H1 (cell line): ENCODE data around the gene CCDC175. TPM values are rescaled to one million over a fixed set of nuclear protein-coding genes. Genes with fewer than 3 reads are reported as not detected.

Source experiments
- CTCF ChIA-PET: fragments of 300-600 bp; sonication (Branson Sonifier 250); formaldehyde crosslinking; loops from one replicate; lab custom pipeline; 2021; ENCODE audit not compliant: partially characterized antibody; lab: Charles Lee
- POLR2A ChIA-PET: fragments of 300-600 bp; sonication (Branson Sonifier 250); formaldehyde crosslinking; loops from one replicate; lab custom pipeline; 2021; ENCODE audit warnings: inconsistent platforms; ENCODE audit not compliant: partially characterized antibody; lab: Charles Lee
- DNase-seq, 2 experiments: peaks; one replicate each; pipeline versions ENCODE4 v3.0.0 to v3.0.0-alpha.2; 2010 to 2022; ENCODE audit warnings: low spot score in 2 of 2, low read depth in 1 of 2, mixed read lengths in 1 of 2
- FAIRE-seq: peaks from 2 replicates; lab custom pipeline; 2011; peaks lifted over from hg19 to GRCh38; lab: Jason Lieb, UNC
- H2AFZ ChIP-seq: 2 replicates; pipeline ENCODE4 v1.8.1; 2012; ENCODE audit warnings: low read length, inconsistent platforms
- H2AK5ac ChIP-seq: 2 replicates; pipeline ENCODE4 v1.6.1; 2013; ENCODE audit warnings: low read depth, low read length
- H2BK120ac ChIP-seq: replicated peaks from 2 replicates; pipeline ENCODE3; 2013; ENCODE audit warnings: low read depth, low read length, inconsistent platforms
- H2BK12ac ChIP-seq: 2 replicates; pipeline ENCODE4 v1.6.1; 2013; ENCODE audit warnings: low read depth, low read length
- H2BK15ac ChIP-seq: 2 replicates; pipeline ENCODE4 v1.6.1; 2013; ENCODE audit warnings: low read length
- H2BK20ac ChIP-seq: 2 replicates; pipeline ENCODE4 v1.6.1; 2013; ENCODE audit warnings: low read length
- H2BK5ac ChIP-seq: 2 replicates; pipeline ENCODE4 v1.6.1; 2013; ENCODE audit warnings: low read depth, low read length
- H3K14ac ChIP-seq: 2 replicates; pipeline ENCODE4 v1.6.1; 2013; ENCODE audit warnings: inconsistent platforms; ENCODE audit not compliant: insufficient read length
- H3K18ac ChIP-seq: 2 replicates; pipeline ENCODE4 v1.6.1; 2013; ENCODE audit warnings: low read length; ENCODE audit errors: extremely low read depth
- H3K23ac ChIP-seq: 2 replicates; pipeline ENCODE4 v1.6.1; 2013; ENCODE audit warnings: inconsistent platforms; ENCODE audit not compliant: insufficient read length
- H3K23me2 ChIP-seq: 2 replicates; pipeline ENCODE4 v1.6.1; 2013; ENCODE audit warnings: low read depth, low read length
- H3K27ac ChIP-seq: 2 replicates; pipeline ENCODE4 v1.6.1; 2011; ENCODE audit warnings: low read depth, low read length, inconsistent platforms
- H3K27me3 ChIP-seq, 4 experiments: replicated peaks in 1 of 4; 1 replicate in 1 of 4; 2 replicates in 3 of 4; pipeline versions ENCODE4 v1.6.1 to v1.8.1; 2011 to 2013; ENCODE audit warnings: low read length in 3 of 4, mild to moderate bottlenecking in 3 of 4, inconsistent platforms in 2 of 4, mixed read lengths in 2 of 4, moderate library complexity in 1 of 4; ENCODE audit not compliant: control insufficient read depth in 3 of 4, insufficient read depth in 3 of 4; ENCODE audit errors: extremely low read depth in 1 of 4
- H3K36me3 ChIP-seq, 4 experiments: 2 replicates each; pipeline versions ENCODE4 v1.6.1 to v1.8.1; 2011 to 2013; ENCODE audit warnings: mild to moderate bottlenecking in 4 of 4, low read length in 3 of 4, moderate library complexity in 2 of 4, control low read depth in 1 of 4, inconsistent platforms in 1 of 4; ENCODE audit not compliant: insufficient read depth in 4 of 4, control insufficient read depth in 2 of 4
- H3K4ac ChIP-seq: replicated peaks from 2 replicates; pipeline ENCODE3; 2013; ENCODE audit warnings: low read length, low read depth, mixed read lengths, inconsistent platforms; ENCODE audit not compliant: insufficient read length
- H3K4me1 ChIP-seq, 4 experiments: replicated peaks in 1 of 4; 1 replicate in 1 of 4; 2 replicates in 3 of 4; pipeline versions ENCODE4 v1.6.1 to v1.8.1; 2011 to 2013; ENCODE audit warnings: low read length in 3 of 4, inconsistent platforms in 2 of 4, mixed read lengths in 1 of 4; ENCODE audit not compliant: insufficient read depth in 4 of 4, control insufficient read depth in 3 of 4
- H3K4me2 ChIP-seq, 2 experiments: 2 replicates each; pipeline versions ENCODE4 v1.6.1 to v1.8.1; 2011 to 2013; ENCODE audit warnings: low read depth in 2 of 2, low read length in 2 of 2, control low read depth in 1 of 2, inconsistent platforms in 1 of 2, mild to moderate bottlenecking in 1 of 2; ENCODE audit not compliant: insufficient read depth in 1 of 2
- H3K4me3 ChIP-seq, 4 experiments: fragments of 200-600, 300-600 bp in 1 of 4; sonication (generic), shearing (Covaris generic), sonication (Bioruptor Twin) in 1 of 4; 2 replicates each; pipeline versions ENCODE4 v1.5.1 to v1.8.1; 2011 to 2016; ENCODE audit warnings: low read length in 4 of 4, low read depth in 3 of 4, control low read depth in 2 of 4, inconsistent platforms in 2 of 4, mild to moderate bottlenecking in 2 of 4, mixed read lengths in 1 of 4, moderate library complexity in 1 of 4; ENCODE audit not compliant: insufficient read depth in 2 of 4; ENCODE audit errors: extremely low read depth in 1 of 4
- H3K56ac ChIP-seq: replicated peaks from 2 replicates; pipeline ENCODE3; 2013; ENCODE audit warnings: low read depth, mild to moderate bottlenecking, mixed read lengths, low read length, inconsistent platforms; ENCODE audit not compliant: insufficient read length
- H3K79me1 ChIP-seq: 2 replicates; pipeline ENCODE4 v1.6.1; 2013; ENCODE audit warnings: low read depth, low read length, control low read depth
- H3K79me2 ChIP-seq, 2 experiments: 2 replicates each; pipeline versions ENCODE4 v1.6.1 to v1.8.1; 2012 to 2013; ENCODE audit warnings: low read length in 2 of 2, mild to moderate bottlenecking in 2 of 2, inconsistent platforms in 1 of 2; ENCODE audit not compliant: insufficient read depth in 2 of 2, control insufficient read depth in 1 of 2
- H3K9ac ChIP-seq, 4 experiments: replicated peaks in 1 of 4; 1 replicate in 1 of 4; 2 replicates in 3 of 4; pipeline versions ENCODE4 v1.6.1 to v1.8.1; 2011 to 2013; ENCODE audit warnings: low read depth in 3 of 4, low read length in 3 of 4, control low read depth in 2 of 4, mild to moderate bottlenecking in 2 of 4, moderate library complexity in 2 of 4, inconsistent platforms in 1 of 4; ENCODE audit errors: extremely low read depth in 1 of 4
- H3K9me3 ChIP-seq, 2 experiments: 2 replicates each; pipeline versions ENCODE4 v1.6.1 to v1.8.1; 2012 to 2013; ENCODE audit warnings: mild to moderate bottlenecking in 2 of 2, moderate library complexity in 2 of 2, control low read depth in 1 of 2, inconsistent platforms in 1 of 2, low read depth in 1 of 2, low read length in 1 of 2, mixed read lengths in 1 of 2; ENCODE audit not compliant: insufficient read depth in 2 of 2
- H4K20me1 ChIP-seq, 2 experiments: replicated peaks in 1 of 2; 2 replicates each; pipeline versions ENCODE3 to v1.8.1; 2011 to 2013; ENCODE audit warnings: inconsistent platforms in 2 of 2, low read length in 2 of 2, mild to moderate bottlenecking in 1 of 2; ENCODE audit not compliant: insufficient read depth in 2 of 2, control insufficient read depth in 1 of 2
- H4K5ac ChIP-seq: 2 replicates; pipeline ENCODE4 v1.6.1; 2013; ENCODE audit warnings: low read length, low read depth, mixed read lengths, inconsistent platforms; ENCODE audit not compliant: insufficient read length
- H4K8ac ChIP-seq: 2 replicates; pipeline ENCODE4 v1.8.0; 2013; ENCODE audit warnings: mild to moderate bottlenecking, moderate library complexity, low read length, inconsistent platforms; ENCODE audit not compliant: insufficient read depth; ENCODE audit errors: extremely low read depth
- H4K91ac ChIP-seq: replicated peaks from 2 replicates; pipeline ENCODE3; 2013; ENCODE audit warnings: low read length, mixed read lengths, inconsistent platforms; ENCODE audit not compliant: insufficient read length
- ATF3 ChIP-seq: IDR thresholded peaks from 2 replicates; pipeline ENCODE4 v1.6.1; 2011; ENCODE audit warnings: low read depth, mild to moderate bottlenecking, low read length; ENCODE audit not compliant: insufficient read depth
- BCL11A ChIP-seq, 2 experiments: IDR thresholded peaks; one replicate each; pipeline ENCODE4 v1.6.1; 2011; ENCODE audit warnings: low read depth in 2 of 2, low read length in 2 of 2, mild to moderate bottlenecking in 2 of 2
- CBX8 ChIP-seq: fragments of 300-800, 300-1000 bp; sonication (generic); IDR thresholded peaks from 2 replicates; pipeline ENCODE4 v1.7.1; 2016; ENCODE audit warnings: low read depth, low read length, borderline replicate concordance
- CHD2 ChIP-seq: IDR thresholded peaks from 2 replicates; pipeline ENCODE4 v1.6.1; 2012; ENCODE audit warnings: low read length, improper control_type of control experiment
- EP300 ChIP-seq, 2 experiments: IDR thresholded peaks; 1 replicate in 1 of 2; 2 replicates in 1 of 2; pipeline ENCODE4 v1.6.1; 2011 to 2012; ENCODE audit warnings: low read depth in 2 of 2, low read length in 2 of 2, mild to moderate bottlenecking in 2 of 2, borderline replicate concordance in 1 of 2, inconsistent platforms in 1 of 2, moderate library complexity in 1 of 2
- EZH2 ChIP-seq: fragments of 200-600 bp; sonication (generic); IDR thresholded peaks from 2 replicates; pipeline ENCODE4 v1.7.1; 2012; ENCODE audit warnings: low read depth, mild to moderate bottlenecking, moderate library complexity, low read length, inconsistent platforms; ENCODE audit not compliant: severe bottlenecking
- MAFK ChIP-seq: IDR thresholded peaks from 2 replicates; pipeline ENCODE4 v1.6.1; 2012; ENCODE audit warnings: low read depth, mild to moderate bottlenecking, improper control_type of control experiment, low read length
- RFX5 ChIP-seq: IDR thresholded peaks from 2 replicates; pipeline ENCODE4 v1.6.1; 2011; ENCODE audit warnings: low read depth, low read length, improper control_type of control experiment, borderline replicate concordance
- RXRA ChIP-seq: IDR thresholded peaks from 2 replicates; pipeline ENCODE4 v1.6.1; 2011; ENCODE audit warnings: low read depth, mild to moderate bottlenecking, low read length, moderate library complexity; ENCODE audit not compliant: insufficient read depth
- SIRT6 ChIP-seq: IDR thresholded peaks from one replicate; pipeline ENCODE4 v1.7.1; 2012; ENCODE audit warnings: low read length, inconsistent platforms
- SRF ChIP-seq: IDR thresholded peaks from 2 replicates; pipeline ENCODE4 v1.6.1; 2011; ENCODE audit warnings: mild to moderate bottlenecking, low read depth, low read length, moderate library complexity
- YY1 ChIP-seq: IDR thresholded peaks from 2 replicates; pipeline ENCODE4 v1.6.1; 2011; ENCODE audit warnings: low read depth, mild to moderate bottlenecking, low read length
- WGBS, 2 experiments: shearing (Covaris generic) in 1 of 2; methylation state at CpG; one replicate each; pipeline versions ENCODE4 v1.1.6 to v1.1.7; 2013 to 2015; ENCODE audit warnings: low lambda C conversion rate in 2 of 2, mixed read lengths in 2 of 2, inconsistent platforms in 1 of 2, low coverage in 1 of 2, missing lambda C conversion rate in 1 of 2; ENCODE audit not compliant: insufficient replicate concordance in 2 of 2, insufficient coverage in 1 of 2, insufficient read length in 1 of 2; ENCODE audit errors: extremely low coverage in 1 of 2, missing lambda C conversion rate in 1 of 2; 5-methylcytosine and 5-hydroxymethylcytosine counted together
- polyA plus RNA-seq, 7 experiments: library from polyadenylated mRNA; depleted of rRNA in 3 of 7; stranded (reverse) in 5 of 7; unstranded in 2 of 7; fragments of >200 nt in 5 of 7; fragments of 200-250 nt in 2 of 7; gene quantifications; 1 replicate in 5 of 7; 2 replicates in 1 of 7; 4 replicates in 1 of 7; pipeline versions ENCODE4 v1.2.1 to v1.2.3, GENCODE V29; 2011 to 2013; ENCODE audit warnings: missing spikeins in 2 of 7, mixed read lengths in 2 of 7
- total RNA-seq: library from RNA; stranded (reverse); fragmentation: NEBNext Ultra II Directional; extraction: Animal tissue kit (Norgen Biotek cat#: 25700); gene quantifications from 2 replicates; pipeline ENCODE4 v1.2.1, GENCODE V29; 2021

CCDC175 gene
- total and polyA plus RNA-seq, 2 of the 8 experiments (the other 6 are each of a cell fraction or from before 2014, with no cell fraction given): 0.19 TPM; not detected in 1

DNA sequence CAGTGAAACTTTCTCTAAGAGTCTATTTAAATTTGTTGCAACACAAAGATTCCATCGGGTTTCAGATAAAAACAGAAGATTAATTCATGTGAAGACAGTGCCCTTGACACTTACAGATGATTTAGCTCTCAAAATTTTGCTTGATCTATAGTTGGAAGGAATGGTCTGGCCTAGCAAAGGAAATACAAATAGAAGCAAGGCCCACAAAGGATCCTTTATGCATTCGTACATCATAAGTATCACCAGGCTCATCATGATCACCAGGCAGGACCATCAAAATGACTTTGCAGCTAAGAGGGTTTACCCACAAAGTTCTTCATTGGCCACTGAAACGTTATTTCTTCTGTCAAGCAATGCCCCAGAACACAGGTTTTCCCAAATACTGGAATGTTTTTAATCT is 67.5 kb downstream of the CCDC175 start:
- Histone ChIP-seq H3K4me1 (peaks cover 0 to 3% (median under 1%) of the 10 kb centered on the region in 4 experiments; a peak in 2 of 7 replicates), H4K91ac (no peak overlapping the region), H3K56ac (no peak overlapping the region), H2BK120ac (no peak overlapping the region), H4K8ac (no peak overlapping the region), H2AK5ac (no peak overlapping the region), H3K4ac (no peak overlapping the region), H3K79me1 (no peaks in the 10 kb centered on the region), H2BK5ac (no peak overlapping the region), H3K23ac (no peak overlapping the region), H2BK15ac (no peak overlapping the region), H4K20me1 (no peaks in the 10 kb centered on the region), H3K4me3 (no peak overlapping the region), H3K9ac (no peak overlapping the region), H3K9me3 (peaks cover 0 to 5% of the 10 kb centered on the region in 2 experiments; a peak in 1 of 4 replicates), H3K4me2 (no peak overlapping the region), H2BK20ac (no peak overlapping the region)
- WGBS, 2 experiments: 84% methylated on average over 3 of the region's 3 CpGs; no CpG with 5 or more reads in 1 of the 2 experiments
- CTCF ChIA-PET: interaction anchor here (0.6 to 14.6 kb wide), 10 partner anchors 15 to 490 kb away, joined by 3 to 462 read pairs (median 4); partner anchors contain the start of gene CCDC175
- DNase-seq (no peak), FAIRE-seq (no peak)
- POLR2A ChIA-PET: no interaction called here
- TF ChIP-seq CBX8 (no peak), BCL11A (IDR thresholded peaks at IDR 0.05; ENCODE audit: low read depth in 2 of 2, low read length in 2 of 2) (no peak), RFX5 (no peak), SRF (no peak), YY1 (no peak), SIRT6 (no peak), ATF3 (no peak), RXRA (no peak), MAFK (no peak), CHD2 (no peak), EZH2 (no peak), EP300 (IDR thresholded peaks at IDR 0.05; ENCODE audit: borderline replicate concordance in 1 of 2, low read depth in 2 of 2, low read length in 2 of 2) (no peak)
- TF ChIP-seq, all 59 proteins: peak for 0
- no peak overlapping the region for H2AFZ ChIP-seq
- no peak overlapping the region for H3K14ac ChIP-seq
- no peaks in the 10 kb centered on the region for H3K23me2 ChIP-seq
- no peak overlapping the region for H3K27ac ChIP-seq
- H3K79me2 ChIP-seq: no peaks in the 10 kb centered on the region
- H3K18ac ChIP-seq: no peak overlapping the region
- H4K5ac ChIP-seq: no peak overlapping the region
- no peaks in the 10 kb centered on the region for H3K27me3 ChIP-seq
- H3K36me3 ChIP-seq: peaks cover 0 to 4% (median 1%) of the 10 kb centered on the region in 4 experiments; a peak in 3 of 8 replicates
- no peak overlapping the region for H2BK12ac ChIP-seq
